ENCODE data around the gene ACTL10. TPM values are rescaled to one million over a fixed set of nuclear protein-coding genes. Genes with fewer than 3 reads are reported as not detected.
"Not testable (repeated sequence)": the region's sequence is repeated elsewhere in the genome, so short reads cannot be mapped to it uniquely, and the experiment has no call there.

Gene ACTL10
- total RNA-seq, 1 experiment from 2014 or later, result 3.2 TPM

DNA sequence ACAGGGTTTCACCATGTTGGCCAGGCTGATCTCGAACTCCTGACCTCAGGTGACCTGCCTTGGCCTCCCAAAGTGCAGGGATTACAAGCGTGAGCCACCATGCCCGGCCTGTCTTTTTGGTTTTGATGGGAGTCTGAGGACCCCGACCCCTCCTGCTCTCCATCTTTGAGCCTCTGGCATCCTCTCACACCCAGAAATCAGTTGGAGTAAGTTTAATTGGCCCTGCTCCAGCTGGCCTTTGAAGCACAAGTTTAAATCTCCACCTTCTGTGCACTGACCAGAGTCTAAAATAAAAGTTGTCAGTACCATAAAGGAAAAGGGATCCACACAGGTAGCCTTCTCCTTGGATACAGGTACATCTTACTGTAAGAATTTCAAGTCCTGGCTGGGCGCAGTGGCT is 20.6 kb upstream of the ACTL10 start:
- no peak overlapping the region for H3K4me3 Mint-ChIP-seq (ENCODE audit: unreplicated experiment)
- no peak for DNase-seq (ENCODE audit: unreplicated experiment)
- BruUV-seq (replicated peaks), result no TSS peak
- H3K9me3 Mint-ChIP-seq (ENCODE audit: unreplicated experiment), result no peaks in the 10 kb centered on the region
- intact Hi-C loops (cut with micrococcal nuclease), result no loop called here
- POLR2A ChIA-PET, result interaction anchor here (0.7 to 1.1 kb wide), 3 partner anchors 10 to 50 kb away, joined by 3 read pairs; no protein-coding TSS in a partner anchor
- TF ChIP-seq, protein P1, sequence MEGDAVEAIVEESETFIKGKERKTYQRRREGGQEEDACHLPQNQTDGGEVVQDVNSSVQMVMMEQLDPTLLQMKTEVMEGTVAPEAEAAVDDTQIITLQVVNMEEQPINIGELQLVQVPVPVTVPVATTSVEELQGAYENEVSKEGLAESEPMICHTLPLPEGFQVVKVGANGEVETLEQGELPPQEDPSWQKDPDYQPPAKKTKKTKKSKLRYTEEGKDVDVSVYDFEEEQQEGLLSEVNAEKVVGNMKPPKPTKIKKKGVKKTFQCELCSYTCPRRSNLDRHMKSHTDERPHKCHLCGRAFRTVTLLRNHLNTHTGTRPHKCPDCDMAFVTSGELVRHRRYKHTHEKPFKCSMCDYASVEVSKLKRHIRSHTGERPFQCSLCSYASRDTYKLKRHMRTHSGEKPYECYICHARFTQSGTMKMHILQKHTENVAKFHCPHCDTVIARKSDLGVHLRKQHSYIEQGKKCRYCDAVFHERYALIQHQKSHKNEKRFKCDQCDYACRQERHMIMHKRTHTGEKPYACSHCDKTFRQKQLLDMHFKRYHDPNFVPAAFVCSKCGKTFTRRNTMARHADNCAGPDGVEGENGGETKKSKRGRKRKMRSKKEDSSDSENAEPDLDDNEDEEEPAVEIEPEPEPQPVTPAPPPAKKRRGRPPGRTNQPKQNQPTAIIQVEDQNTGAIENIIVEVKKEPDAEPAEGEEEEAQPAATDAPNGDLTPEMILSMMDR (IDR thresholded peaks at IDR 0.05; ENCODE audit: unreplicated experiment), result no peak
- no peak overlapping the region for H3K27ac Mint-ChIP-seq (ENCODE audit: low read depth, unreplicated experiment)
- H3K36me3 Mint-ChIP-seq (ENCODE audit: insufficient read depth, unreplicated experiment), result peaks cover 37% of the 10 kb centered on the region
- H3K4me1 Mint-ChIP-seq (ENCODE audit: insufficient read depth, unreplicated experiment), result peaks cover 10% of the 10 kb centered on the region
- H3K27me3 Mint-ChIP-seq (ENCODE audit: insufficient read depth, unreplicated experiment), result no peaks in the 10 kb centered on the region
- CTCF ChIA-PET, result interaction anchor here (1.7 kb wide), 1 partner anchor 30 kb away, joined by 4 read pairs; no protein-coding TSS in a partner anchor

DNA sequence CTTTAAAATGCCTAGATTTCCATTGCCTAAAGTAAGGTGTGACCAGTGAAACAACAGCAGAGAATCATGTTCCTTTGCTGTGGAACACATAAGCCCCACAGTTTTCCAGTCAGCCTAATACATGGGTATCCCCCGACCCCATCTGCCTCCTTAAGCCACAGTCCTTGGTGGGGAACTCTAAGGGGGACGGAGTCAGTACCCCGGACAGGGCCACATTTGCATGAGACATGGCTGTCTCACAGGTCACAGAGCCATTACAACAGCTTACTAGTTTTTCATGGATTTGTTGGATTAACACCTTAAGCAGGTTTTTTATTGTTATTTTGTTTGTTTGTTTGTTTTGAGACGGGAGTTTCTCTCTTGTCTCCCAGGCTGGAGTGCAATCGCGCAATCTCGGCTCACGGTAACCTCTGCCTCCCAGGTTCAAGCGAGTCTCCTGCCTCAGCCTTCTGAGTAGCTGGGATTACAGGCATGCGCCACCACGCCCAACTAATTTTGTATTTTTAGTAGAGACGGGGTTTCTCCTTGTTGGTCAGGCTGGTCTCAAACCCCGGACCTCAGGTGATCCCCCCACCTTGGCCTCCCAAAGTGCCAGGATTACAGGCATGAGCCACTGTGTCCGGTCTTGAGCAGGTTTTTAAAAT is 19.7 kb upstream of the ACTL10 start:
- H3K4me1 Mint-ChIP-seq (ENCODE audit: insufficient read depth, unreplicated experiment); DNase-seq (ENCODE audit: unreplicated experiment); intact Hi-C loops (cut with micrococcal nuclease); H3K9me3 Mint-ChIP-seq (ENCODE audit: unreplicated experiment); H3K4me3 Mint-ChIP-seq (ENCODE audit: unreplicated experiment); BruUV-seq (replicated peaks); H3K27me3 Mint-ChIP-seq (ENCODE audit: insufficient read depth, unreplicated experiment): not testable (repeated sequence)
- peak overlapping the region; percentile 49 for H3K27ac Mint-ChIP-seq (ENCODE audit: low read depth, unreplicated experiment)
- peaks cover 31% of the 10 kb centered on the region for H3K36me3 Mint-ChIP-seq (ENCODE audit: insufficient read depth, unreplicated experiment)
- POLR2A ChIA-PET, result interaction anchor here (0.6 to 3.8 kb wide), 3 partner anchors 16 to 51 kb away, joined by 3 to 13 read pairs (median 3); no protein-coding TSS in a partner anchor
- CTCF ChIA-PET, result interaction anchor here (0.6 to 1.7 kb wide), 5 partner anchors 31 to 1110 kb away, joined by 3 to 4 read pairs (median 3); no protein-coding TSS in a partner anchor

DNA sequence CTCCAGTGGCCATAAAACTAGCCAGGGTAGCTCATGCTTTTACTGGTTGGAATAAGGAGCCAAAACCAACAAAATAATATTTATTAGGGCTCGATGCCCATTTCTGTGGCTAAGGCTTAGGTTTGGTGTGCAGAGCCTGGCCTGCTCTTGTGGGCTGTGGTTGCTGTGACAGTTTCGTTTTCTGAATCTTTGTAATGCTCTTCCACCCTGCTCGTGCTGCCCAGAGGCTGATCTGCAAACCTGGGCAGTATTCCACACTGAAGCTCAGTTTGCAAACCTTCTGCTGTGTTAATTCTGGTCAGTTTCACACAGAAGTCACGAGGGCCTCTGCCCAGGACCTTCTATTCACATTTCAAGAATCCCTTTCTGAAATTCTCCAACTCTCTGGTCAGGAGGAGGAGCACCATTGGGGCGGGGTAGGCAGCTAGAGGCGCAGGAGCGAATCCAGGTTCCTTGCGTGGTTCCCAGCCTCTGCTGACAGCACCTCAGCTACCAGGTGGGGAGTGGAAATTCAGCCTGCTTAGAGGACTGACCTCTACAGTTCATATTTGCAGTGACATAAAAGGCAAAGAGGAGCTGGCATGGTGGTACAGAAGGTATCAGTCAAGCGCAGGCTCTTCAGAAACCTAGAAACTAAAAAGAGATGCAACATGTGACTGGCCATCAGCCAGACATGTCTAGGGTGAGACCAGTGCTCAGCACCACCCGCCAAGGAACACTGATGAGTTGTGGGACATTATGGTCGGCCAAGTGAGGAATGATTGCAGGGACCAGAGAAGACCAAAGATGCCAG is 18.9 kb upstream of the ACTL10 start:
- TF ChIP-seq, protein P1 (IDR thresholded peaks at IDR 0.05; ENCODE audit: unreplicated experiment), result no peak
- DNase-seq (ENCODE audit: unreplicated experiment), result peak; percentile 51
- Mint-ChIP-seq H3K4me3 (ENCODE audit: unreplicated experiment) (peak overlapping the region; percentile 63), H3K9me3 (ENCODE audit: unreplicated experiment) (no peaks in the 10 kb centered on the region), H3K4me1 (ENCODE audit: insufficient read depth, unreplicated experiment) (peaks cover 10% of the 10 kb centered on the region), H3K27me3 (ENCODE audit: insufficient read depth, unreplicated experiment) (no peaks in the 10 kb centered on the region), H3K27ac (ENCODE audit: low read depth, unreplicated experiment) (peak overlapping the region; percentile 49), H3K36me3 (ENCODE audit: insufficient read depth, unreplicated experiment) (peaks cover 29% of the 10 kb centered on the region)
- intact Hi-C loops (cut with micrococcal nuclease), result no loop called here
- BruUV-seq (replicated peaks), result no TSS peak
- ChIA-PET POLR2A (interaction anchor here (0.6 to 3.8 kb wide), 2 partner anchors 16 to 199 kb away, joined by 3 to 13 read pairs; no protein-coding TSS in a partner anchor), CTCF (interaction anchor here (0.7 to 1.7 kb wide), 4 partner anchors 32 to 190 kb away, joined by 3 to 4 read pairs (median 4); no protein-coding TSS in a partner anchor)

DNA sequence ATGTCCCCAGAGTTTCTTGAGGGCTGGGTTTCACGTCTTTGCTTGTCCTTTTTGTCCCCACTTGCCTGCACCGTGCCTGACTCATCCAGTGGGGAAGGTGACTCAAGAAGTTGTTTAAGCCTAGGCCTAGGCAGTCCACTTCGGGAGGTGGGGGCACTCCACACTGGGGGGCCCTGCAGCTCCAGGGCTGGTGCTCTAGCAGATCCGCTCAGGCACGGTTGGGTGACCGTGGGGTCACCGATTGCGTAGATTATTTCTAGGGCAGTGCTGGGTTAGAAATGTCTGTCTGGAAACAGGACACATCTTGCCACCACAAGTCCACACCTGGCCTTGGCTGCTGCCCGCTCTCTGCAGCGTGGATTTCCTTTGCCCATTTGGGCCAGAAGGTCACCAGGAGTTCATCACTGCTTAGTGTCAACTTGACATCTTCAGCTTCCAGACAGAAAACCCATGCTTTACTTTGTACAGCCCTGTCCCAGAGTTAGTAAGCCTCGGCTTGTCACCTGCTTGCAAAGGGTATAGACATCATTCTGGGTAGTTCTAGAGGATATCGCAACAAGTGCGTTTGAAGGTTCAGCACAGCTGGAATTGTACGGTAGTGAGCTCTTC is 18.2 kb upstream of the ACTL10 start:
- peaks cover 29% of the 10 kb centered on the region for H3K36me3 Mint-ChIP-seq (ENCODE audit: insufficient read depth, unreplicated experiment)
- H3K4me1 Mint-ChIP-seq (ENCODE audit: insufficient read depth, unreplicated experiment), result peaks cover 10% of the 10 kb centered on the region
- intact Hi-C loops (cut with micrococcal nuclease), result no loop called here
- no peak for DNase-seq (ENCODE audit: unreplicated experiment)
- POLR2A ChIA-PET, result interaction anchor here (0.6 to 3.8 kb wide), 2 partner anchors 15 to 200 kb away, joined by 3 to 13 read pairs; no protein-coding TSS in a partner anchor
- H3K9me3 Mint-ChIP-seq (ENCODE audit: unreplicated experiment), result no peaks in the 10 kb centered on the region
- BruUV-seq (replicated peaks), result no TSS peak
- TF ChIP-seq, protein P1 (IDR thresholded peaks at IDR 0.05; ENCODE audit: unreplicated experiment), result no peak
- H3K27ac Mint-ChIP-seq (ENCODE audit: low read depth, unreplicated experiment), result no peak overlapping the region
- CTCF ChIA-PET, result interaction anchor here (1.0 to 1.9 kb wide), 5 partner anchors 20 to 420 kb away, joined by 3 to 10 read pairs (median 4); no protein-coding TSS in a partner anchor
- no peak overlapping the region for H3K4me3 Mint-ChIP-seq (ENCODE audit: unreplicated experiment)
- H3K27me3 Mint-ChIP-seq (ENCODE audit: insufficient read depth, unreplicated experiment), result no peaks in the 10 kb centered on the region
